NB4 (cell line): ENCODE measurements around the gene ZNF516.

ENCODE experiments used
- TF ChIP-seq, protein P1 (sequence below): IDR thresholded peaks from one replicate; pipeline ENCODE4 v1.5.1; 2012; ENCODE audit warnings: low read depth, low read length
- TF ChIP-seq, protein P2 (sequence below): IDR thresholded peaks from 2 replicates; pipeline ENCODE4 v1.6.1; 2011; ENCODE audit warnings: low read depth, low read length

DNA sequence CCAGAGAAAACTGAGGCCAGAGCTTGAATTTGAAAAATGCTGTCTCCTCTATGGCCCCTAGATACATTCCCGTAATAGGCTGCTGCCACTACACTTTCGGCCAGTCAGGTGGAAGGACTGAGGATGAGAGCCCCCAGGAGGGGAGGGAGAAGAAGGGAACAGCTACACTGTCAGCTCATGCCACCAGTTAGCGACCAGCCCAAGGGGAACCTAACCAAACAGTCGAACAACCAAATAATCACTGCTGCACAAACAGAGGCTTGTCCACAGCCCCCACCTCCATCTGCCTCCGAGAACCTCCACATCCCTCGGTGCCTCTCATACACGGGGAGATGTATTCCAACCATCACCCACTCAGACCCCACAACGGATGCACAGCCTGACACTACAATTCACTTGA is 7.3 kb downstream of the ZNF516 start:
- TF ChIP-seq, protein P1, sequence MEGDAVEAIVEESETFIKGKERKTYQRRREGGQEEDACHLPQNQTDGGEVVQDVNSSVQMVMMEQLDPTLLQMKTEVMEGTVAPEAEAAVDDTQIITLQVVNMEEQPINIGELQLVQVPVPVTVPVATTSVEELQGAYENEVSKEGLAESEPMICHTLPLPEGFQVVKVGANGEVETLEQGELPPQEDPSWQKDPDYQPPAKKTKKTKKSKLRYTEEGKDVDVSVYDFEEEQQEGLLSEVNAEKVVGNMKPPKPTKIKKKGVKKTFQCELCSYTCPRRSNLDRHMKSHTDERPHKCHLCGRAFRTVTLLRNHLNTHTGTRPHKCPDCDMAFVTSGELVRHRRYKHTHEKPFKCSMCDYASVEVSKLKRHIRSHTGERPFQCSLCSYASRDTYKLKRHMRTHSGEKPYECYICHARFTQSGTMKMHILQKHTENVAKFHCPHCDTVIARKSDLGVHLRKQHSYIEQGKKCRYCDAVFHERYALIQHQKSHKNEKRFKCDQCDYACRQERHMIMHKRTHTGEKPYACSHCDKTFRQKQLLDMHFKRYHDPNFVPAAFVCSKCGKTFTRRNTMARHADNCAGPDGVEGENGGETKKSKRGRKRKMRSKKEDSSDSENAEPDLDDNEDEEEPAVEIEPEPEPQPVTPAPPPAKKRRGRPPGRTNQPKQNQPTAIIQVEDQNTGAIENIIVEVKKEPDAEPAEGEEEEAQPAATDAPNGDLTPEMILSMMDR: no peak
- TF ChIP-seq, protein P2, sequence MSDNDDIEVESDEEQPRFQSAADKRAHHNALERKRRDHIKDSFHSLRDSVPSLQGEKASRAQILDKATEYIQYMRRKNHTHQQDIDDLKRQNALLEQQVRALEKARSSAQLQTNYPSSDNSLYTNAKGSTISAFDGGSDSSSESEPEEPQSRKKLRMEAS: no peak
